ENCODE results near the gene TCP11L2.

GRCh38 chr12:106343214-106343528 is 40.6 kb downstream of the TCP11L2 start:
- TF ChIP-seq CTCF (IDR thresholded peaks at IDR 0.05) (no peak), POLR2A (IDR thresholded peaks at IDR 0.05) (no peak)
